GM18498 (cell line): Measurements from ENCODE around the gene FGFR3.

Experiments used
- ATAC-seq: cut with Tn5 transposase; IDR thresholded peaks from one replicate; pipeline ENCODE4 v1.9.1; 2021; ENCODE audit warnings: mild to moderate bottlenecking, moderate library complexity; ENCODE audit not compliant: unreplicated experiment

Gene FGFR3

GRCh38 chr4:1769692-1770091 lies 23.4 kb upstream of the FGFR3 start:
- no peak for ATAC-seq

DNA sequence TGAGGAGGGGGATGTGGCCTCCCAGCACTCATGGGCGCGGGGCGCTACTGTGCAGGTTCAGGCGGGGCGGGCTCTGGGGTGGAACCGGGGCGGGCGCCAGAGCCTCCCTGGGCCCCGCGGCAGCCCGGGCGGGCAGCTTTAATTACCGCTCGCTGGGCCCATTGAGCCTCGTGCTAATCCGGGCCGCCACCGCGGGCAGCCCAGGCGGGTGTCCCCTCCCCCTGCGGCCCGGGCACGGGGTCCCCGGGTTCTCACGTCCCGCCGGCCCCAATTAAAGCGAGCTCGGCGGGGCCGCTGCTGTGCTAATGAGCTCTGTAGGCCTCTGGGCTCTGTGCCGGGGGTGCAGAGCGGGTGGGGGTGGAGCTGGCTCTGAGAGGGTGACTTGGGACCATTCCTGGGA lies 22.8 kb upstream of the FGFR3 start:
- no peak for ATAC-seq

- no peak for ATAC-seq
Observed at GRCh38 chr4:1770791-1771231, 22.3 kb upstream of the FGFR3 start.

GRCh38 chr4:1771555-1772305 lies 21.4 kb upstream of the FGFR3 start:
- ATAC-seq: no peak

GRCh38 chr4:1772853-1773538 lies 20.1 kb upstream of the FGFR3 start:
- ATAC-seq: no peak

- ATAC-seq: no peak
Observed at GRCh38 chr4:1773754-1774153, 19.3 kb upstream of the FGFR3 start.

DNA sequence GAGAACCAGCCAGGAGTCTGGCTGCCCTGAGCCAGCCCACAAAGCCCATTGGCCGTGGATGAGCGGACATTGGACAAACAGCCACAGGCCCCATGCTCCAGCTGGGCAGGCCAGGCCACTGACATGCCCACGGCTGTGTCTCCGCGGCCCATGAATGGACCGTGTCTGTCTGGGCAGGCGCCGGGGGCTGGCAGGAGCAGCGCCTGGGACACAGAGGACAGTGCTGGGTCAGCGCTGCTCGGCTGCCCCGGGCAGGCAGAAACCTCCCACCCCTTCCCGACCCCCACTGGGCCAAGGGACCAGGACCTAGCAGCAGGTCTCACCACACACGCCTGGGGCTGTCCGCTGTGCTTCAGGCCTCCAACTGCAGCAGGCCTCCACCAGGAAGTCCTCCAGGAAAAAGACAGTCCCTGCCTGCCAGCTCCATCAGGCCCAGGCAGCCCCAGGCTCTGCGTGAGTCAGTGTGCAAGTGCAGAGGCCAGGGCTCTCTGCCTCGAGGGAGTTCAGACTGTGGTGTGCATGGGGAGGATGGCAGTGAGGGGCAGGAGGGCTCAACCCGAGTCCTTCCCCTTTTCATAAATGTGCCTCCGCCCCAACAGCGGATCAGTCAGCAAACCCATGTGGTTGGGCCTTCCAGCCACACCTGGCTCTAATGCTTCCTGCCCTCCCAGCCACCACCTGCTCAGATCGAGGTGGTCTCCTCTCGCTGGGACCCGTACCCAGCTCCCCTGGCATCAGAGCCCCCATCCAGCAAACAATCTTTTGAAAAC lies 17.2 kb upstream of the FGFR3 start:
- ATAC-seq: no peak

GRCh38 chr4:1776521-1777161 lies 16.5 kb upstream of the FGFR3 start:
- no peak for ATAC-seq

DNA sequence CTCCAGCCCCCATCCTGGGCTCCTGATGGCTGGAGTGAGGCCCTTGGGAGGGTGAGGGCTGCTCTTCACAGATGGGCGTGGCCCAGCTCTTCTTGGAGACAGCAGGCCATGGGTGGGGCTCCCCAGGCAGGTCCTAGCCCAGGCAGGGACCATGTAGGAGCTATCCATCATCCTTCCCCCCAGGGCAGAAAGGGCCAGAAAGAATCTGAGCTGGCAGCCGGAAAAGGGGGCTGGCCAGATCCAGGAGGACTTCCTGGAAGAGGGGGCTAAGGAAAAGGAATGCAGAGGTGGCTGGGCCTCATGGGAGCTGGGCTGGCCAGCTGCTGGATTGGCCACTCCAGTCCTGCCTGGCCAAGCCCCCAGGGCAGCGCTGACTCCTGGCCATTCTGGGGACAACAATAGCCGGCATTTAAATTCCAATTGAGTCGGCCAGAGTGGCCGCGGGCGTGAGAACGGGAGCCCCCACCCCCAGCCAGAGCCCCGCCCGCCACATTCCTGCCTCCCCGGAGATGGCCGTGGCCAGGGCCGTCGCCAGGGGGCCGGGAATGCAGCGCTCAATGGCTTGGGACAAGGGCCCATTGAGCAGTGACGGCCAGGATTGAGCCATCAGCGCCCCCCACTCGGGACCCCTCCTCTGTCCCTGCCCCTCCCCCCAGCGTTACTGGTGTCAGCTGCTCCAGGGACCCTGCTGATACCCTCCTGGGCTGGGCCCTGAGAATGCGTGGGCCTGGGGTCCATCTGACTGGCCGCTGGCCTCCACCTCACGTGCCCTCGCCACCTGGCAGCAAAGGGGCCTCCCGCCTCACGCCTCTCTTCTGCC lies 15.1 kb upstream of the FGFR3 start:
- no peak for ATAC-seq

GRCh38 chr4:1778642-1779392 lies 14.3 kb upstream of the FGFR3 start:
- no peak for ATAC-seq

- no peak for ATAC-seq
Observed at GRCh38 chr4:1779588-1780382, 13.3 kb upstream of the FGFR3 start.

DNA sequence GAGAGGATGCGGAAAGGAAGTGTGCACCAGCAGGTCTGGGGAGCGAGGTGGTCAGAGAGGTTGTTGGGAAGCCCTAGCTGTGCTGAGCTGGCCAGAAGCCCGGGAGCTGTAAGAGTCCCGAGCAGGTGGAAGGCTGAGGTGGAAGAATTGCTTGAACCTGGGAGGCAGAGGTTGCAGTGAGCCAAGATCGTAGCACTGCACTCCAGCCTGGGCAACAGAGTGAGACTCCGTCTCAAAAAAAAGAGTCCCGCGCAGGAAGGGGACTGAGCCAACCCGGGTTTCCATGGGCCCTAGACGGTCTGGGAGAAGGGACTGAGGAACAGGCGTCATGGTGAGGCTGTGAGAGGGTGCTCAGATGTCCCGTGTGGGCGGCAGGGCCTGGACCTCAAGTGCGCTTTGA lies 12.7 kb upstream of the FGFR3 start:
- ATAC-seq: no peak

DNA sequence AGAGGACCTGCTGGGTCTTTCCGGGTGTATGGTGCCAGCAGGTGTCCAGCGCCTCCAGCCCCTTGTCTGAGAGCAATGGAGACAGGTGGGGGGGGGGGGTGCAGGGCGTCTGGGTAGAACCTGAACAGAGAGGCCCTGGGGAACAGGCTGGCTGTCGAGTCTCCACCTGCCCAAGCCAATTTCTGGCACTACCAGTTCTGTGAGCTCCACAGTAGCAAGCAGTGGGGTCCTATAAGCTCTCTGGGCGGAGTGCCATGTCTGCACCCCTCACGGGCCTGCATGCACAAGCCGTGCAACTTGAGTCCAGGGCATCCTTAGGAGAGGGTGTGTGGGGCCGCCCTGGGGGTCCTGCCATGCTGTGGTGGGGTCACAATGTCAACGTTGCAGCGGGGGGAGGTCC lies 10.1 kb upstream of the FGFR3 start:
- no peak for ATAC-seq

GRCh38 chr4:1783970-1784369 lies 9.1 kb upstream of the FGFR3 start:
- ATAC-seq: no peak

DNA sequence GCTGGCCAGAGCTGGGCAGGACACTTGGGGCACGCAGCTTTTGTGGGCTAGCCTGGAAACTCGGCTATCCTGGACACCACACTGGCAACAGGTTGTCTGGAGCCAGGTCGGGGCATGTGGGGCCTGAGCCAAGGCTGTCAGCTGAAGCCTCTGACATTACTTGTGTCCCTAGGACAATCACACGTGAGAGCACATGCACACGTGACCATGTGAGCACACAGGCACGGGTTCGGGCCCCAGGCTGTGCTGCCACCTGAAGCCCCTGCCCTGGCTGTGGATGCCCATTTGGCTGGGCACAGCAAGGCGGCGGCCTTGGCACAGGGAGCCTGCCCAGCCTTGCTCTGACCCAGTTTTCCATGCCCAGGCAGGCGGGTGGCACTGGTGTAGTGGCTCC lies 8.7 kb upstream of the FGFR3 start:
- no peak for ATAC-seq

GRCh38 chr4:1784789-1785591 lies 8.1 kb upstream of the FGFR3 start:
- ATAC-seq: no peak

DNA sequence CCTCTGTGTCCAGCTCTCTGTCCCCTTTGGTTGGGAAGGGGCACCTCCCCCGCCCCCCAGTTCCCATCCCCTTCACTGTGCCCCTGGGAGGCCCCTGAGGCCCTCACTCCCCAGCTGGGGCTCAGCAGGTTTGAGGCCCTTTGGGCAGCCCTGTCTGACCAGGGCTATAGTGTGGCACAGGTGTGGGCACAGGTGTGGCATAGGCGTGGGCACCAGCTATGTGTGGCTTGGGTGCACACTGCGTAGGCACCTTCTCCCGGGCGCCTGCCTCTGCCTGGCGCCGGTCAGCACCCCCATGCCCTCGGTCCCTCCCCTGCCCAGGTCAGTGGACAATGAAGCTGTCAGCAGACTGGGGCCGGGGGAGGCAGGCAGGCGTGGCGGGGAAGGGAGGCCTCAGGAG lies 7.5 kb upstream of the FGFR3 start:
- ATAC-seq: no peak
